Sciatic nerve (tissue), 2 donors: ENCODE data around the gene ZNF576. TPM values are rescaled to one million over a fixed set of nuclear protein-coding genes. Genes with fewer than 3 reads are reported as not detected.
"Not testable (repeated sequence)": the region's sequence is repeated elsewhere in the genome, so short reads cannot be mapped to it uniquely, and the experiment has no call there.

Source experiments
- ATAC-seq: fragments of 200-7000 bp; cut with Tn5 transposase; one replicate; pipeline ENCODE4 v1.9.1; 2020; ENCODE audit warnings: mild to moderate bottlenecking, moderate library complexity
- DNase-seq: peaks from one replicate; pipeline ENCODE4 v3.0.0-alpha.2; 2020; ENCODE audit warnings: low spot score
- intact Hi-C: fragments of 100-400 bp; cut with DNase I; formaldehyde crosslinking; loops from one replicate; pipeline ENCODE4 v1.14.2; 2022
- total RNA-seq: library from RNA; stranded (reverse); fragmentation: NEBNext Ultra II Directional; extraction: Animal tissue kit (Norgen Biotek cat#: 25700); gene quantifications from one replicate; pipeline ENCODE4 v1.2.1, GENCODE V29; 2021
- donor health status: DM: no; HTN: no; CAD: no.
- donor health status: DM: no; HTN: no; CAD: no.

Gene ZNF576
- total RNA-seq, 1 donor from 2014 or later = 14.3 TPM

- DNase-seq = no peak
- peak; percentile 39 for ATAC-seq
- intact Hi-C loops = loop anchor here (10.0 kb wide), 1 partner anchor 59 kb away; no protein-coding TSS in a partner anchor
Measured at GRCh38 chr19:43595605-43595998, 793 bp upstream of the ZNF576 start.

- ATAC-seq (no peak), DNase-seq (no peak)
- intact Hi-C loops = loop anchor here (10.0 kb wide), 1 partner anchor 58 kb away; no protein-coding TSS in a partner anchor
Measured at GRCh38 chr19:43596842-43597461, 557 bp downstream of the ZNF576 start.

GRCh38 chr19:43597876-43598275 is 1.5 kb downstream of the ZNF576 start:
- intact Hi-C loops = loop anchor here (10.0 kb wide), 1 partner anchor 57 kb away; no protein-coding TSS in a partner anchor
- DNase-seq = no peak
- no peak for ATAC-seq

GRCh38 chr19:43598445-43599240 is 2.2 kb downstream of the ZNF576 start:
- no peak for ATAC-seq
- intact Hi-C loops = loop anchor here (10.0 kb wide), 1 partner anchor 56 kb away; no protein-coding TSS in a partner anchor
- no peak for DNase-seq

- ATAC-seq = no peak
- intact Hi-C loops = loop anchor here (10.0 kb wide), 1 partner anchor 55 kb away; no protein-coding TSS in a partner anchor
- no peak for DNase-seq
Measured at GRCh38 chr19:43599635-43600295, 3.4 kb downstream of the ZNF576 start.

GRCh38 chr19:43600326-43600725 is 3.9 kb downstream of the ZNF576 start:
- DNase-seq, ATAC-seq, intact Hi-C loops: not testable (repeated sequence)

- intact Hi-C loops = no loop called here
- no peak for DNase-seq
- ATAC-seq = no peak
Measured at GRCh38 chr19:43605875-43606568, 9.6 kb downstream of the ZNF576 start.

GRCh38 chr19:43606569-43607229 is 10.3 kb downstream of the ZNF576 start:
- ATAC-seq (no peak), DNase-seq (no peak)
- intact Hi-C loops = no loop called here

GRCh38 chr19:43607238-43608205 is 11.1 kb downstream of the ZNF576 start:
- intact Hi-C loops = no loop called here
- no peak for ATAC-seq
- no peak for DNase-seq

GRCh38 chr19:43609872-43610271 is 13.5 kb downstream of the ZNF576 start:
- intact Hi-C loops = no loop called here
- no peak for ATAC-seq
- DNase-seq = no peak

- intact Hi-C loops = no loop called here
- no peak for ATAC-seq
- DNase-seq = no peak
Measured at GRCh38 chr19:43610493-43610892, 14.1 kb downstream of the ZNF576 start.

- intact Hi-C loops = no loop called here
- ATAC-seq = no peak
- no peak for DNase-seq
Measured at GRCh38 chr19:43611788-43612187, 15.4 kb downstream of the ZNF576 start, which contains the start of gene SRRM5. Gene SRRM5, plus strand, starts transcription at chr19:43612088. Its CDS starts 34 bp downstream, at chr19:43612122.

GRCh38 chr19:43612374-43612773 is 16.0 kb downstream of the ZNF576 start:
- intact Hi-C loops = no loop called here
- ATAC-seq = no peak
- no peak for DNase-seq

GRCh38 chr19:43616306-43616705 is 19.9 kb downstream of the ZNF576 start:
- ATAC-seq (no peak), DNase-seq (no peak)
- intact Hi-C loops = no loop called here

- DNase-seq (no peak), ATAC-seq (no peak)
- intact Hi-C loops = no loop called here
Measured at GRCh38 chr19:43616954-43617353, 20.6 kb downstream of the ZNF576 start.

GRCh38 chr19:43618921-43619261 is 22.5 kb downstream of the ZNF576 start:
- intact Hi-C loops = no loop called here
- DNase-seq (no peak), ATAC-seq (no peak)

- peak; percentile 96 for ATAC-seq
- DNase-seq = peak; percentile 90
- intact Hi-C loops = no loop called here
Measured at GRCh38 chr19:43619262-43620060, 23.1 kb downstream of the ZNF576 start, which contains the start of gene ZNF428. Gene ZNF428, minus strand, starts transcription at chr19:43619629. Its CDS starts 5,325 bp downstream, at chr19:43614304.
